Karpas-422 (cell line): ENCODE data around the gene NADSYN1. TPM values are rescaled to one million over a fixed set of nuclear protein-coding genes. Genes with fewer than 3 reads are reported as not detected.

Source experiments
- DNase-seq: peaks from one replicate; pipeline ENCODE4 v3.0.0-alpha.2; 2015
- H2AFZ ChIP-seq: fragments of 200-600 bp; sonication (generic); 2 replicates; pipeline ENCODE4 v1.6.1; 2014; ENCODE audit warnings: antibody characterized with exemption, low read length, mixed read lengths
- H3K27ac ChIP-seq: fragments of 200-600 bp; sonication (generic); 2 replicates; pipeline ENCODE4 v1.5.1; 2014; ENCODE audit warnings: mild to moderate bottlenecking, low read length, moderate library complexity
- H3K27me3 ChIP-seq: fragments of 200-600 bp; sonication (generic); 2 replicates; pipeline ENCODE4 v1.6.1; 2014; ENCODE audit warnings: low read length, mixed read lengths
- H3K36me3 ChIP-seq: fragments of 200-600 bp; sonication (generic); 2 replicates; pipeline ENCODE4 v1.6.1; 2014; ENCODE audit warnings: low read length, mixed read lengths; ENCODE audit not compliant: insufficient read depth
- H3K4me1 ChIP-seq: fragments of 200-600 bp; sonication (generic); 2 replicates; pipeline ENCODE4 v1.6.1; 2014; ENCODE audit warnings: mild to moderate bottlenecking, low read length, mixed read lengths
- H3K4me2 ChIP-seq: fragments of 200-600 bp; sonication (generic); 2 replicates; pipeline ENCODE4 v1.6.1; 2014; ENCODE audit warnings: low read length, low read depth, mild to moderate bottlenecking; ENCODE audit not compliant: poor library complexity, severe bottlenecking
- H3K4me3 ChIP-seq: fragments of 200-600 bp; sonication (generic); 2 replicates; pipeline ENCODE4 v1.5.1; 2014; ENCODE audit warnings: mild to moderate bottlenecking, antibody characterized with exemption, low read length, mixed read lengths
- H3K79me2 ChIP-seq: fragments of 200-600 bp; sonication (generic); 2 replicates; pipeline ENCODE4 v1.6.1; 2014; ENCODE audit warnings: mild to moderate bottlenecking, low read length, mixed read lengths
- H3K9ac ChIP-seq: fragments of 200-600 bp; sonication (generic); 2 replicates; pipeline ENCODE4 v1.6.0; 2014; ENCODE audit warnings: low read length
- H3K9me2 ChIP-seq: fragments of 200-600 bp; sonication (generic), shearing (Covaris generic); replicated peaks from 2 replicates; pipeline ENCODE4 v1.6.0; 2014; ENCODE audit warnings: mild to moderate bottlenecking, low read length, moderate library complexity; ENCODE audit not compliant: insufficient read depth
- H3K9me3 ChIP-seq: fragments of 300-700, 200-600 bp; sonication (generic); 2 replicates; pipeline ENCODE4 v1.6.1; 2014; ENCODE audit warnings: low read length, mixed read lengths
- H4K20me1 ChIP-seq: fragments of 200-600 bp; sonication (generic); 2 replicates; pipeline ENCODE4 v1.6.1; 2014; ENCODE audit warnings: mild to moderate bottlenecking, antibody characterized with exemption, low read length, low read depth; ENCODE audit not compliant: insufficient read depth
- total RNA-seq: library from RNA; depleted of rRNA; stranded (reverse); fragments of >200 nt; shearing (Covaris generic); gene quantifications from 2 replicates; pipeline ENCODE4 v1.2.3, GENCODE V29; 2014; ENCODE audit warnings: low replicate concordance

The NADSYN1 gene
- total RNA-seq, 1 experiment from 2014 or later: 86.0 TPM

DNA sequence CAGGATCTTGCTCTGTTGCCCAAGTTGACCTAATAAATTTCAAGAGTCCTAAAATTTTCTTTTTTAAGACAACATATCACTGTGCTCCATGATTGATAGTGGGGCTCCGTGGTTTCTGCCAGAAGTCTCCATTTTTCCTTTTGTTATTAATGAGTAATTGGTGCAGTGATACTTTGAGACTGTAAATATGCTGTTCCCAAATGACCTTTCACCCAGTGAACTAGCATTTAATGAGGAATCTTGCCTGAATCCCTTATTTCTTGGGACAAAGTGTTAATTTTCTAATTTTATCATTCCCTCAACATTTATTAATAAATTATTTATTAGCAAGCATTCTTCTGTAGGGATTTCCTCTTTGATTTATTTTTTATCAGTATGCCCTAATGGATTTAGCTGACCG lies 2.5 kb upstream of the NADSYN1 start:
- no peaks in the 10 kb centered on the region for H3K9me3 ChIP-seq
- peaks cover 53% of the 10 kb centered on the region for H3K4me1 ChIP-seq
- no peak overlapping the region for H3K9ac ChIP-seq
- no peak overlapping the region for H2AFZ ChIP-seq
- no peak for DNase-seq
- H3K27me3 ChIP-seq: no peaks in the 10 kb centered on the region
- peaks cover 13% of the 10 kb centered on the region; the same call in 1 of the 2 replicates for H4K20me1 ChIP-seq
- H3K27ac ChIP-seq: no peak overlapping the region
- H3K36me3 ChIP-seq: peaks cover 27% of the 10 kb centered on the region
- H3K9me2 ChIP-seq: no peaks in the 10 kb centered on the region
- peaks cover 40% of the 10 kb centered on the region for H3K79me2 ChIP-seq
- no peak overlapping the region for H3K4me3 ChIP-seq
- H3K4me2 ChIP-seq: no peak overlapping the region

DNA sequence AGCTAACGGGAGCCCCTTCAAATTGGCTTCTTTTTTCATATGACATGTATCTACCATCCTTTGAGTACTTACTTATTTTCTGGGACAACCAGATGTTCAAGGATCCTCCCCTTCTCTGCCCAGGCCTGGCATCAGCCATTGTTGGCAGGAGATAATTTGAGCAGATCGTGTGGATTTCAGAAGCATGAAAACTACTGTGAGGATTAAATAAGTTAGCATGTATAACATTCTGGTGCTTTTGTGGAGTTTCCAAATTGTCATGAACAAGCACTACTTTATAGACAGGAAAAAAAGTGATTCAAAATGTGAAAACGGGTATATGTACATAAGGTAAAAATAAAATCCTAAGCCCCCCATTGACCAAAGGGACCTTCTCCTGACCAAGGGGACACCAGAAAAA lies 2.1 kb upstream of the NADSYN1 start:
- H3K4me2 ChIP-seq: no peak overlapping the region
- no peak overlapping the region for H2AFZ ChIP-seq
- no peak overlapping the region for H3K9ac ChIP-seq
- no peak overlapping the region for H3K4me3 ChIP-seq
- H3K27me3 ChIP-seq: no peaks in the 10 kb centered on the region
- no peak overlapping the region for H3K27ac ChIP-seq
- peaks cover 17% of the 10 kb centered on the region; the same call in 1 of the 2 replicates for H4K20me1 ChIP-seq
- H3K9me3 ChIP-seq: no peaks in the 10 kb centered on the region
- H3K9me2 ChIP-seq: no peaks in the 10 kb centered on the region
- H3K79me2 ChIP-seq: peaks cover 45% of the 10 kb centered on the region
- H3K4me1 ChIP-seq: peaks cover 53% of the 10 kb centered on the region
- DNase-seq: no peak
- peaks cover 27% of the 10 kb centered on the region for H3K36me3 ChIP-seq

DNA sequence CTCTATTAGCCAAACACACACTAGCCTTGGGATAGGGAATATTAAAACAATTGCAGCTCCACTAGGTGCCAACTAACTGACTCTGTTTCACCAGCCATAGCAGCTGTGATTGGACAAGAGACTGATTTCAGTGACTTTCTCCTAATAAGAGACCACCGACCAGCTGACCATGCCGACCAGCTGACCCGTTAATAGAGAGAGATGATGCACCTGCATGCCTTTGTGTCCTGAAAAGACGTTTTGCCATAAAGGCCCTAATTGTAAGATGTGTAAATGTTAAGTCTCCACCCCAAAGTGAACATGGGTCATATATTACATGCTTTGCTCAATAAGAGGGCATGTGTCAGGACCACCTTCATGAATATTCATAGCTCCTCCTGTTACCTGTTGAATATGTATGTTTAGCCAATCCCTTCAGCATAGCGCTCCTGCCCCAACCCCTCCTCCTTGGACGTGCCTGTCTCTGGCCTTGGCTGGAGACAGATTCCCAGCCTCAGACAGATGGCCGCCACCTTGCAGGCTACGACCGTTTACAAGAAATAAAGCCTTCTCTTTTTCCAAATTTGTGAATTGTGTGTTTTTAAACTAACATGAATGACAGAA lies 1.3 kb upstream of the NADSYN1 start:
- DNase-seq: no peak
- H3K4me1 ChIP-seq: peaks cover 50% of the 10 kb centered on the region
- peaks cover 44% of the 10 kb centered on the region for H3K79me2 ChIP-seq
- peak overlapping the region; percentile 72 for H3K9ac ChIP-seq
- H3K27me3 ChIP-seq: no peaks in the 10 kb centered on the region
- no peaks in the 10 kb centered on the region for H3K9me2 ChIP-seq
- H3K9me3 ChIP-seq: no peaks in the 10 kb centered on the region
- H3K4me3 ChIP-seq: peak overlapping the region; percentile 86; the same call in 1 of the 2 replicates
- peak overlapping the region; percentile 81 for H3K4me2 ChIP-seq
- H4K20me1 ChIP-seq: peaks cover 18% of the 10 kb centered on the region; the same call in 1 of the 2 replicates
- H3K27ac ChIP-seq: no peak overlapping the region
- H3K36me3 ChIP-seq: peaks cover 23% of the 10 kb centered on the region
- peak overlapping the region; percentile 76 for H2AFZ ChIP-seq

DNA sequence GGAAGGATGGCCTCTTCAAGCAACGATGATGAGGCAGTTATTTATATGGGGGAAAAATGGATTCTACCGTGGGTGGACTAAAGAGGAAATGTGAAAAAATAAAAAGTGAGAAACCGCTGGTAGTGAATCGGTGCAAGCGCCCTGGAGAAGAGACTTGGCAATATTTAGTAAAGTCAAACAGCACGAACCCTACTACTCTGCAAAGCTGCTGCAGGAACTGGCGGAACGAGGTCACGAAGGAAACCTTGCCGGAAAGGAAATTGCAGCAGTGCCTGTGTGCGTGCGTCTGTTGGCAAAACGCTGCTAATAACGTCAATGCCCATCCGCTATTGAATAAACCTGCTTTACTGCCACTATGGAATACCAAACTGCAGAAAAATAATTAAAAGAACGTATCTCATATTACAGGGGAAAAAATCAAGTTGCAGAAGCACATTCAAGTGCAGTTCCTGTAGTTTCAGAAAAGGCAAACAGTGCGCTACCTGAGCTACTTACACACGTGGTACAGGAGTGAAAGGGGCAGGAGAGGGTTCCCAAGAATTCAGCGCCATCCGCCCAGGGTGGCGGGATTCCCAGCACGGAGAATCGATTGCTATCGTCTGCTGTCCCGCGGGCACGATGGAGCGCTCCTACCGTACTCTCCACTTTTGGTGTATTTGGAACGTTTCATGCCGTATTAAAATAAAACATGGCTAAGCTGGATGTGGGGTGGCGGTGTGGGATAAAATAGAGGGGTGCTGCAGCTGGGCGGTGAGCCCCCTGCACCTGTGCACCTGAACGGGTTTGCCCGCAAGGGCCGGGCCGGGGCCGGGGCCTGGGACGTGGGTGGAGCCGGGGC lies 585 bp upstream of the NADSYN1 start:
- Histone ChIP-seq H3K9ac (peak overlapping the region; percentile 72), H4K20me1 (peaks cover 18% of the 10 kb centered on the region; the same call in 1 of the 2 replicates), H3K79me2 (peaks cover 38% of the 10 kb centered on the region), H3K4me1 (peaks cover 43% of the 10 kb centered on the region), H3K36me3 (peaks cover 21% of the 10 kb centered on the region), H3K27ac (no peak overlapping the region), H3K27me3 (no peaks in the 10 kb centered on the region), H3K9me3 (no peaks in the 10 kb centered on the region), H3K4me3 (peak overlapping the region; percentile 86), H2AFZ (peak overlapping the region; percentile 76), H3K4me2 (peak overlapping the region; percentile 81), H3K9me2 (no peaks in the 10 kb centered on the region)
- peak; percentile 65 for DNase-seq

DNA sequence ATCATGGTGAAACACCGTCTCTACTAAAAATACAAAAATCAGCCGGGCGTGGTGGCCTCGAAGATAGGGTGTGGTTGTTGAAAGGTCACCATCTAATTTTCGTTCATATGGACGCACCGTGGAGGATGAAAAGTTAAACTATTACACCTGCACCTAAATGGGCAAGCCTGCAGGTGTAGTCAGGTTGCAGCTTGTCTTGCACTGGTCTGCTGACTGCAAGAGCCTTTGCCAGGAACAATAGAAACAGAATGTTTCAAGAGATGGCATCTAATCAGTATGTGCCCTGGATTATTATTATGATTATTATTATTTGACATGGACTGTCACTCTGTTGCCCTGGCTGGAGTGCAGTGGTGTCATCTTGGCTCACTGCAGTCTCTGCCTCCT lies 908 bp downstream of the NADSYN1 start:
- Histone ChIP-seq H3K27me3 (no peaks in the 10 kb centered on the region), H3K27ac (no peak overlapping the region), H3K4me3 (peak overlapping the region; percentile 86), H3K36me3 (peaks cover 21% of the 10 kb centered on the region), H2AFZ (no peak overlapping the region), H3K9ac (peak overlapping the region; percentile 83), H3K9me3 (no peaks in the 10 kb centered on the region), H3K4me1 (peaks cover 37% of the 10 kb centered on the region), H4K20me1 (peaks cover 18% of the 10 kb centered on the region; the same call in 1 of the 2 replicates), H3K79me2 (peaks cover 35% of the 10 kb centered on the region), H3K4me2 (peak overlapping the region; percentile 81), H3K9me2 (no peaks in the 10 kb centered on the region)
- no peak for DNase-seq

DNA sequence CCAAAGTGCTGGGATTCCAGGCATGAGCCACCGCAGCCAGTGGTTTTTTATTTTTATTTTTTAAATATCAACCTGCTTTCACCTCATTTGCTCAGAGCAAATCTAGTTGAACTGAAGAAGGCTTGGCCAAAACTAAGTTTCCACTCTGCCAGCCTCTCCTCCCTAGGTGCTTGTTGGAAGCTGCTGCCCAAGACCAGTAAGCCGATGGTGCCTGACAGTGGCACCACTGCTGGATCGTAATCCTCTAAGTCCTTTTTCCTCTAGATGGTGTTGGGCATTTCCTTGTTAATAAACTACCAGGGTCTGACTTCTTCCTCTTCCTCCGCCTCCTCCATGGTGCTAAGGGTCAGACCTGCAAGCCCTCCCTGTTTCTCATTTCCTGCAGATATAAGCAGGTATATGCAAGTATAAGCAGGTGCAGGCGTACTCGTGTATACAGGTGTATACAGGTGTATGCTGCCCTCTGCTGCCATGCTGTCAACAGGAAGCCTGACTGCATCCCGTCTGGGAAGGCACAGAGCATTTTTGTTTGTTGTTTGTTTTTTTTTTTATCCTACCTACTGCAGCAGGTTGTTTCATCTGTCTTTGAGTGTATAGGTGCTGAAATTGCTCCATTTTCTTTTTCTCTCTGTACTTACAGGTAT lies 1.6 kb downstream of the NADSYN1 start:
- Histone ChIP-seq H3K4me3 (peak overlapping the region; percentile 86; the same call in 1 of the 2 replicates), H3K36me3 (peaks cover 21% of the 10 kb centered on the region), H3K4me2 (peak overlapping the region; percentile 81)

DNA sequence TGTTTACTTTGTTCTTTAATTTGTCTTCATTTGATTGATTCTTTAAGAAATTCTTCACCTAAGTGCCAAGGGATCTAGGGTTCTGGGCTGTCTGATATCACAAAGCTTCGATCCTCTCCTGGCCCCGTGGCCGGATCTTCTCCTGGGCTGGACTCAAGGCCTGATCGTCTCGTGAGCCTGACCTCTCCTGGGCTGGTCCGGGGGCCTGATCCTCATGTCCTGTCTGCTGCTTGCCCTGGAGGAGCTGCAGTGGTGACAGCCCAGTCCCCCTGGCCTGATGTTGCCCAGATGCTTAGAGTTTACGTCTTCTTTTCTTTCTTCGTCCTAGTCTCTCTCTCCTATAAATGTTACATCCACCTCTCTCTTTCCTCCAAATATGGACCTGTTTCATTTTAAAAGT lies 3.3 kb downstream of the NADSYN1 start:
- Histone ChIP-seq H3K9me2 (no peaks in the 10 kb centered on the region), H3K4me1 (peaks cover 24% of the 10 kb centered on the region), H3K9ac (no peak overlapping the region), H3K79me2 (peaks cover 35% of the 10 kb centered on the region), H3K9me3 (no peaks in the 10 kb centered on the region), H3K4me3 (no peak overlapping the region), H3K27ac (no peak overlapping the region), H2AFZ (no peak overlapping the region), H4K20me1 (peaks cover 18% of the 10 kb centered on the region; the same call in 1 of the 2 replicates), H3K27me3 (no peaks in the 10 kb centered on the region), H3K4me2 (no peak overlapping the region), H3K36me3 (peaks cover 28% of the 10 kb centered on the region)
- no peak for DNase-seq

More for the DNA sequence above, 1.6 kb downstream of the NADSYN1 start:
- Histone ChIP-seq H3K9ac (peak overlapping the region; percentile 83; the same call in 1 of the 2 replicates), H4K20me1 (peaks cover 18% of the 10 kb centered on the region; the same call in 1 of the 2 replicates), H3K79me2 (peaks cover 35% of the 10 kb centered on the region), H3K27ac (no peak overlapping the region), H3K9me3 (no peaks in the 10 kb centered on the region), H3K4me1 (peaks cover 30% of the 10 kb centered on the region), H3K9me2 (no peaks in the 10 kb centered on the region), H2AFZ (no peak overlapping the region), H3K27me3 (no peaks in the 10 kb centered on the region)
- DNase-seq: no peak

DNA sequence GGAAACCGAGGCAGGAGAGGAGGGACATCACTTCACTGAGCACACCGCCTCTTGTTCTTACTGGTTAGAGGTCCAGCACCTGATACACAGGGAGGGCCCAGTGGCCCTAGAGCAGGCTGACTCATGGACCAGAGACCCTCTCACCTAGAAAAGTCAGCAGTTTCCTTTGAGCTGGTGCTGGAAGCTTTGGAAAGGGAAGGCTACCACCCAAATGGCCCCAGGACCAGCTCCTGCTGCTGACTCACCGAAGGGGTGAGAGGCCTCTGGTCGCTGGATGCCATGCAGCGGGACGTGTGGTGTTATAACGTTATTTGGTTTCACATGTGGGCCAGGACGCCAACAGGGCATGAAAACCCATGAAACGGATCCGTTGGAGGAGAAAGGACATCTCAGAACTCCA lies 3.8 kb downstream of the NADSYN1 start:
- H3K79me2 ChIP-seq: peaks cover 35% of the 10 kb centered on the region
- no peak overlapping the region for H3K4me2 ChIP-seq
- DNase-seq: no peak
- peaks cover 18% of the 10 kb centered on the region; the same call in 1 of the 2 replicates for H4K20me1 ChIP-seq
- peaks cover 28% of the 10 kb centered on the region for H3K36me3 ChIP-seq
- H3K9me3 ChIP-seq: no peaks in the 10 kb centered on the region
- no peak overlapping the region for H3K9ac ChIP-seq
- H3K4me1 ChIP-seq: peaks cover 20% of the 10 kb centered on the region
- no peaks in the 10 kb centered on the region for H3K27me3 ChIP-seq
- no peaks in the 10 kb centered on the region for H3K9me2 ChIP-seq
- H2AFZ ChIP-seq: no peak overlapping the region
- no peak overlapping the region for H3K4me3 ChIP-seq
- no peak overlapping the region for H3K27ac ChIP-seq
